HAP-1 (cell line): Measurements from ENCODE around the gene PTHLH.

Experiments used
- DNase-seq, 2 experiments: peaks; one replicate each; pipeline ENCODE4 v3.0.0-alpha.2; 2016 to 2020; ENCODE audit warnings: low spot score in 2 of 2
- H3K27me3 ChIP-seq: fragments of 250-450 bp; sonication (Bioruptor Pico); 2 replicates; pipeline ENCODE4 v1.5.1; 2020; ENCODE audit warnings: low read depth, mild to moderate bottlenecking, moderate library complexity
- H3K36me3 ChIP-seq: fragments of 250-450 bp; sonication (Bioruptor Pico); replicated peaks from 2 replicates; pipeline ENCODE4 v1.5.1; 2020; ENCODE audit warnings: mild to moderate bottlenecking
- H3K4me1 ChIP-seq: fragments of 250-450 bp; sonication (Bioruptor Pico); 2 replicates; pipeline ENCODE4 v1.5.1; 2020; ENCODE audit warnings: mild to moderate bottlenecking
- H3K4me3 ChIP-seq: fragments of 250-450 bp; sonication (Bioruptor Pico); 2 replicates; pipeline ENCODE4 v1.5.1; 2020; ENCODE audit warnings: mild to moderate bottlenecking, moderate library complexity
- H3K9me3 ChIP-seq: fragments of 250-450 bp; sonication (Bioruptor Pico); 2 replicates; pipeline ENCODE4 v1.5.1; 2020; ENCODE audit warnings: mild to moderate bottlenecking, moderate library complexity
- in situ Hi-C: fragments of 300-500 bp; cut with MboI; formaldehyde crosslinking; loops from 3 replicates; pipeline ENCODE4 v1.14.3; 2020; ENCODE audit warnings: low sequenced_read_pairs, inconsistent platforms, mixed read lengths

Gene PTHLH

GRCh38 chr12:27988594-27989233, 16.2 kb upstream of the PTHLH start:
- no peak for DNase-seq
- no peaks in the 10 kb centered on the region for H3K27me3 ChIP-seq

GRCh38 chr12:27987331-27987730, 14.8 kb upstream of the PTHLH start:
- Histone ChIP-seq H3K27me3 (no peaks in the 10 kb centered on the region), H3K36me3 (no peaks in the 10 kb centered on the region), H3K4me1 (no peaks in the 10 kb centered on the region), H3K9me3 (no peaks in the 10 kb centered on the region), H3K4me3 (no peak overlapping the region)
- in situ Hi-C loops: no loop called here
- no peak for DNase-seq

More at GRCh38 chr12:27988594-27989233, 16.2 kb upstream of the PTHLH start:
- Histone ChIP-seq H3K36me3 (no peaks in the 10 kb centered on the region), H3K9me3 (no peaks in the 10 kb centered on the region), H3K4me1 (no peaks in the 10 kb centered on the region), H3K4me3 (no peak overlapping the region)
- in situ Hi-C loops: no loop called here

- no peak for DNase-seq
- Histone ChIP-seq H3K36me3 (no peaks in the 10 kb centered on the region), H3K27me3 (no peaks in the 10 kb centered on the region), H3K9me3 (no peaks in the 10 kb centered on the region), H3K4me1 (no peaks in the 10 kb centered on the region), H3K4me3 (no peak overlapping the region)
- in situ Hi-C loops: no loop called here
Measured at GRCh38 chr12:27984275-27984674, 11.7 kb upstream of the PTHLH start.

GRCh38 chr12:27982951-27983350, 10.4 kb upstream of the PTHLH start:
- in situ Hi-C loops: no loop called here
- H3K4me3 ChIP-seq: no peak overlapping the region
- H3K4me1 ChIP-seq: peaks cover 2% of the 10 kb centered on the region; the same call in 1 of the 2 replicates
- H3K27me3 ChIP-seq: no peaks in the 10 kb centered on the region
- no peak for DNase-seq
- no peaks in the 10 kb centered on the region for H3K36me3 ChIP-seq
- H3K9me3 ChIP-seq: no peaks in the 10 kb centered on the region

- Histone ChIP-seq H3K9me3 (no peaks in the 10 kb centered on the region), H3K36me3 (no peaks in the 10 kb centered on the region), H3K27me3 (no peaks in the 10 kb centered on the region), H3K4me3 (no peak overlapping the region), H3K4me1 (peaks cover 2% of the 10 kb centered on the region; the same call in 1 of the 2 replicates)
- DNase-seq: no peak
- in situ Hi-C loops: no loop called here
Measured at GRCh38 chr12:27982385-27982784, 9.9 kb upstream of the PTHLH start.

- in situ Hi-C loops: no loop called here
- no peak for DNase-seq
- no peaks in the 10 kb centered on the region for H3K9me3 ChIP-seq
- no peak overlapping the region for H3K4me3 ChIP-seq
- H3K4me1 ChIP-seq: peaks cover 2% of the 10 kb centered on the region; the same call in 1 of the 2 replicates
- H3K27me3 ChIP-seq: no peaks in the 10 kb centered on the region
- H3K36me3 ChIP-seq: no peaks in the 10 kb centered on the region
Measured at GRCh38 chr12:27981874-27982273, 9.3 kb upstream of the PTHLH start.

- in situ Hi-C loops: no loop called here
- no peak for DNase-seq
- Histone ChIP-seq H3K9me3 (no peaks in the 10 kb centered on the region), H3K4me3 (no peak overlapping the region), H3K36me3 (no peaks in the 10 kb centered on the region), H3K27me3 (no peaks in the 10 kb centered on the region; the same call in 1 of the 2 replicates), H3K4me1 (peaks cover 2% of the 10 kb centered on the region; the same call in 1 of the 2 replicates)
Measured at GRCh38 chr12:27979145-27979544, 6.6 kb upstream of the PTHLH start.

- Histone ChIP-seq H3K9me3 (no peaks in the 10 kb centered on the region), H3K4me1 (peaks cover 2% of the 10 kb centered on the region), H3K4me3 (no peak overlapping the region), H3K27me3 (no peaks in the 10 kb centered on the region; the same call in 1 of the 2 replicates), H3K36me3 (no peaks in the 10 kb centered on the region)
- in situ Hi-C loops: no loop called here
- DNase-seq: peak in 1 of 2 experiments; percentile 9
Measured at GRCh38 chr12:27975222-27976136, 2.9 kb upstream of the PTHLH start.

GRCh38 chr12:27974735-27975221, 2.2 kb upstream of the PTHLH start:
- in situ Hi-C loops: no loop called here
- Histone ChIP-seq H3K9me3 (no peaks in the 10 kb centered on the region), H3K36me3 (no peaks in the 10 kb centered on the region), H3K4me3 (no peak overlapping the region), H3K4me1 (peaks cover 2% of the 10 kb centered on the region), H3K27me3 (no peaks in the 10 kb centered on the region; the same call in 1 of the 2 replicates)
- DNase-seq: peak in 1 of 2 experiments; percentile 9

- in situ Hi-C loops: no loop called here
- peaks cover 5% of the 10 kb centered on the region; the same call in 1 of the 2 replicates for H3K4me1 ChIP-seq
- no peaks in the 10 kb centered on the region; the same call in 1 of the 2 replicates for H3K27me3 ChIP-seq
- H3K9me3 ChIP-seq: no peaks in the 10 kb centered on the region
- DNase-seq: no peak
- H3K4me3 ChIP-seq: no peak overlapping the region
- no peaks in the 10 kb centered on the region for H3K36me3 ChIP-seq
Measured at GRCh38 chr12:27973487-27973890, 956 bp upstream of the PTHLH start.

GRCh38 chr12:27971606-27972005, 927 bp downstream of the PTHLH start:
- Histone ChIP-seq H3K9me3 (no peaks in the 10 kb centered on the region), H3K36me3 (no peaks in the 10 kb centered on the region), H3K4me3 (no peak overlapping the region), H3K4me1 (peaks cover 12% of the 10 kb centered on the region; the same call in 1 of the 2 replicates), H3K27me3 (no peaks in the 10 kb centered on the region; the same call in 1 of the 2 replicates)
- in situ Hi-C loops: no loop called here
- DNase-seq: no peak

- Histone ChIP-seq H3K36me3 (no peaks in the 10 kb centered on the region), H3K4me3 (no peak overlapping the region), H3K9me3 (no peaks in the 10 kb centered on the region), H3K4me1 (peaks cover 12% of the 10 kb centered on the region; the same call in 1 of the 2 replicates), H3K27me3 (no peaks in the 10 kb centered on the region; the same call in 1 of the 2 replicates)
- in situ Hi-C loops: no loop called here
- DNase-seq: no peak
Measured at GRCh38 chr12:27971121-27971489, 1.4 kb downstream of the PTHLH start.

GRCh38 chr12:27970401-27971120, 2.0 kb downstream of the PTHLH start:
- Histone ChIP-seq H3K4me3 (peak overlapping the region; percentile 37; the same call in 1 of the 2 replicates), H3K9me3 (no peaks in the 10 kb centered on the region), H3K27me3 (no peaks in the 10 kb centered on the region), H3K4me1 (peaks cover 12% of the 10 kb centered on the region; the same call in 1 of the 2 replicates), H3K36me3 (no peaks in the 10 kb centered on the region)
- in situ Hi-C loops: no loop called here
- no peak for DNase-seq
